CD14-positive monocyte (primary cell): ENCODE data around the gene ALDH18A1. TPM values are rescaled to one million over a fixed set of nuclear protein-coding genes. Genes with fewer than 3 reads are reported as not detected.
A peak's percentile ranks its signal among the peaks of the same experiment; 100 is the strongest.

Source experiments
- DNase-seq, 3 donors: peaks; one replicate each; pipeline ENCODE4 v3.0.0-alpha.2; 2011 to 2022
- H2AFZ ChIP-seq: 2 replicates; pipeline ENCODE4 v1.6.0; 2012; ENCODE audit warnings: mild to moderate bottlenecking, low read depth, low read length, inconsistent platforms; ENCODE audit not compliant: insufficient read depth, poor library complexity, severe bottlenecking
- H3K27ac ChIP-seq, 2 donors: 1 replicate in 1 of 2; 2 replicates in 1 of 2; pipeline ENCODE4 v1.5.1; 2012 to 2013; ENCODE audit warnings: low read length in 2 of 2, control low read depth in 1 of 2, inconsistent platforms in 1 of 2, low read depth in 1 of 2, mild to moderate bottlenecking in 1 of 2
- H3K27me3 ChIP-seq, 2 donors: one replicate each; pipeline versions ENCODE4 v1.6.0 to v1.6.1; 2011 to 2013; ENCODE audit warnings: low read length in 2 of 2; ENCODE audit not compliant: control insufficient read depth in 2 of 2, insufficient read depth in 2 of 2
- H3K36me3 ChIP-seq, 2 donors: replicated peaks in 1 of 2; 1 replicate in 1 of 2; 2 replicates in 1 of 2; pipeline versions ENCODE4 v1.5.1 to v1.6.1; 2012 to 2013; ENCODE audit warnings: low read length in 2 of 2, control low read depth in 1 of 2, inconsistent platforms in 1 of 2, mild to moderate bottlenecking in 1 of 2; ENCODE audit not compliant: insufficient read depth in 2 of 2, control insufficient read depth in 1 of 2
- H3K4me1 ChIP-seq, 2 donors: 1 replicate in 1 of 2; 2 replicates in 1 of 2; pipeline versions ENCODE4 v1.5.1 to v1.6.1; 2012 to 2013; ENCODE audit warnings: low read length in 2 of 2, control low read depth in 1 of 2, inconsistent platforms in 1 of 2, mild to moderate bottlenecking in 1 of 2, moderate library complexity in 1 of 2; ENCODE audit not compliant: insufficient read depth in 2 of 2, control insufficient read depth in 1 of 2
- H3K4me2 ChIP-seq: replicated peaks from 2 replicates; pipeline ENCODE3; 2012; ENCODE audit warnings: low read length, moderate library complexity, mild to moderate bottlenecking; ENCODE audit not compliant: poor library complexity, severe bottlenecking; ENCODE audit errors: extremely low read depth
- H3K4me3 ChIP-seq, 3 experiments: fragments of 200-600 bp in 1 of 3; sonication (generic) in 1 of 3; replicated peaks in 1 of 3; 1 replicate in 2 of 3; 2 replicates in 1 of 3; pipeline ENCODE4 v1.5.1; 2011 to 2013; ENCODE audit warnings: low read length in 3 of 3, mild to moderate bottlenecking in 3 of 3, control low read depth in 2 of 3, low read depth in 2 of 3, inconsistent platforms in 1 of 3, moderate library complexity in 1 of 3
- H3K79me2 ChIP-seq: 2 replicates; pipeline ENCODE4 v1.6.0; 2012; ENCODE audit warnings: mild to moderate bottlenecking, control low read depth, inconsistent platforms, low read length, moderate library complexity; ENCODE audit not compliant: insufficient read depth
- H3K9ac ChIP-seq: 2 replicates; pipeline ENCODE4 v1.6.0; 2017; ENCODE audit warnings: low read length, mild to moderate bottlenecking; ENCODE audit not compliant: insufficient read depth, poor library complexity, severe bottlenecking
- H3K9me3 ChIP-seq, 2 donors: replicated peaks in 1 of 2; 1 replicate in 1 of 2; 2 replicates in 1 of 2; pipeline versions ENCODE4 v1.5.1 to v1.6.1; 2012 to 2013; ENCODE audit warnings: low read length in 2 of 2, control low read depth in 1 of 2; ENCODE audit not compliant: control insufficient read depth in 1 of 2, insufficient read depth in 1 of 2
- H4K20me1 ChIP-seq: 2 replicates; pipeline ENCODE4 v1.6.0; 2012; ENCODE audit warnings: mild to moderate bottlenecking, low read length, control low read depth, moderate library complexity; ENCODE audit not compliant: insufficient read depth
- H3K27ac Mint-ChIP-seq, 7 donors: one replicate each; pipeline ENCODE4 v1.8.0; 2020; ENCODE audit warnings: mild to moderate bottlenecking in 7 of 7, mixed read lengths in 7 of 7, moderate library complexity in 6 of 7, inconsistent platforms in 2 of 7
- H3K27me3 Mint-ChIP-seq, 3 donors: one replicate each; pipeline ENCODE4 v1.8.0; 2021 to 2022; ENCODE audit warnings: low read depth in 3 of 3, mild to moderate bottlenecking in 3 of 3, mixed read lengths in 3 of 3, moderate library complexity in 3 of 3, inconsistent platforms in 1 of 3
- H3K36me3 Mint-ChIP-seq, 2 donors: one replicate each; pipeline ENCODE4 v1.8.0; 2020; ENCODE audit warnings: mixed read lengths in 2 of 2, inconsistent platforms in 1 of 2, mild to moderate bottlenecking in 1 of 2
- H3K4me1 Mint-ChIP-seq: one replicate; pipeline ENCODE4 v1.8.0; 2020; ENCODE audit warnings: mild to moderate bottlenecking, mixed read lengths
- H3K4me3 Mint-ChIP-seq, 2 donors: one replicate each; pipeline ENCODE4 v1.8.0; 2020; ENCODE audit warnings: mild to moderate bottlenecking in 2 of 2, mixed read lengths in 2 of 2, moderate library complexity in 1 of 2
- H3K9me3 Mint-ChIP-seq, 7 donors: one replicate each; pipeline ENCODE4 v1.8.0; 2020 to 2022; ENCODE audit warnings: mixed read lengths in 7 of 7, mild to moderate bottlenecking in 6 of 7, moderate library complexity in 6 of 7, inconsistent platforms in 2 of 7
- CTCF ChIP-seq: fragments of 200-600 bp; IDR thresholded peaks from one replicate; pipeline ENCODE4 v1.8.0; 2022; ENCODE audit warnings: antibody characterized with exemption, mild to moderate bottlenecking
- WGBS: methylation state at CpG from one replicate; pipeline ENCODE4 v1.1.5; 2013; ENCODE audit warnings: missing lambda C conversion rate; ENCODE audit not compliant: insufficient coverage; 5-methylcytosine and 5-hydroxymethylcytosine counted together
- intact Hi-C, 2 donors: fragments of 100-400 bp; cut with micrococcal nuclease; formaldehyde crosslinking; loops; one replicate each; pipeline versions ENCODE4 v1.15.0 to v1.15.1; 2023
- polyA plus RNA-seq, 3 donors: library from polyadenylated mRNA; depleted of rRNA in 1 of 3; unstranded in 2 of 3; stranded (reverse) in 1 of 3; fragments of 300-500 nt in 2 of 3; fragments of >200 nt in 1 of 3; fragmentation: Illumina TruSeq in 2 of 3; gene quantifications; 1 replicate in 2 of 3; 2 replicates in 1 of 3; pipeline ENCODE4 v1.2.3, GENCODE V29; 2012 to 2021

ALDH18A1 gene
- polyA plus RNA-seq, 3 donors = 1.7 to 2.6 (median 2.6) TPM

- no peak overlapping the region for H3K27ac ChIP-seq
- no peak overlapping the region for H3K9ac ChIP-seq
- H3K36me3 Mint-ChIP-seq = peaks cover 27 to 34% of the 10 kb centered on the region in 2 donors
- H3K4me1 ChIP-seq = no peaks in the 10 kb centered on the region
- no peaks in the 10 kb centered on the region for H3K27me3 ChIP-seq
- H3K4me3 Mint-ChIP-seq = no peak overlapping the region
- H2AFZ ChIP-seq = no peak overlapping the region
- TF ChIP-seq CTCF = no peak
- H3K36me3 ChIP-seq = peaks cover 9 to 48% of the 10 kb centered on the region in 2 donors
- no peak overlapping the region for H3K4me2 ChIP-seq
- H4K20me1 ChIP-seq = no peaks in the 10 kb centered on the region
- no peaks in the 10 kb centered on the region for H3K79me2 ChIP-seq
- no peak for DNase-seq
- no peaks in the 10 kb centered on the region for H3K4me1 Mint-ChIP-seq
- intact Hi-C loops = loop anchor here in 1 of 2 donors (5.0 kb wide), 1 partner anchor 172 kb away; no protein-coding TSS in a partner anchor
- no peak overlapping the region for H3K4me3 ChIP-seq
- H3K27me3 Mint-ChIP-seq = peaks cover 0 to 5% (median 2%) of the 10 kb centered on the region in 3 donors
- H3K9me3 ChIP-seq = no peaks in the 10 kb centered on the region
- H3K27ac Mint-ChIP-seq = peak overlapping the region in 1 of 7 donors; percentile 23
- no peaks in the 10 kb centered on the region for H3K9me3 Mint-ChIP-seq
Measured at GRCh38 chr10:95604630-95605029, 51.9 kb downstream of the ALDH18A1 start.

- no peak overlapping the region for H3K4me3 Mint-ChIP-seq
- Histone ChIP-seq H3K36me3 (peaks cover 6 to 26% of the 10 kb centered on the region in 2 donors), H3K4me3 (no peak overlapping the region), H3K4me2 (no peak overlapping the region), H2AFZ (no peak overlapping the region), H3K79me2 (no peaks in the 10 kb centered on the region), H3K27ac (no peak overlapping the region), H3K4me1 (no peaks in the 10 kb centered on the region), H3K9me3 (no peaks in the 10 kb centered on the region), H3K9ac (no peak overlapping the region), H3K27me3 (no peaks in the 10 kb centered on the region), H4K20me1 (no peaks in the 10 kb centered on the region)
- peaks cover 15 to 20% of the 10 kb centered on the region in 2 donors for H3K36me3 Mint-ChIP-seq
- no peak for DNase-seq
- H3K4me1 Mint-ChIP-seq = no peaks in the 10 kb centered on the region
- peaks cover 2 to 5% (median 2%) of the 10 kb centered on the region in 3 donors for H3K27me3 Mint-ChIP-seq
- H3K9me3 Mint-ChIP-seq = no peaks in the 10 kb centered on the region
- H3K27ac Mint-ChIP-seq = no peak overlapping the region
- WGBS = 80% methylated on average over 2 of the region's 6 CpGs
- TF ChIP-seq CTCF = no peak
- intact Hi-C loops = loop anchor here in 1 of 2 donors (5.0 kb wide), 1 partner anchor 170 kb away; no protein-coding TSS in a partner anchor
Measured at GRCh38 chr10:95602382-95602781, 54.1 kb downstream of the ALDH18A1 start.
